CD14-positive monocyte (primary cell): ENCODE data around the gene UCN. TPM values are rescaled to one million over a fixed set of nuclear protein-coding genes. Genes with fewer than 3 reads are reported as not detected.

ENCODE experiments used
- DNase-seq, 3 donors: peaks; one replicate each; pipeline ENCODE4 v3.0.0-alpha.2; 2011 to 2022
- H2AFZ ChIP-seq: 2 replicates; pipeline ENCODE4 v1.6.0; 2012; ENCODE audit warnings: mild to moderate bottlenecking, low read depth, low read length, inconsistent platforms; ENCODE audit not compliant: insufficient read depth, poor library complexity, severe bottlenecking
- H3K27ac ChIP-seq, 2 donors: 1 replicate in 1 of 2; 2 replicates in 1 of 2; pipeline ENCODE4 v1.5.1; 2012 to 2013; ENCODE audit warnings: low read length in 2 of 2, control low read depth in 1 of 2, inconsistent platforms in 1 of 2, low read depth in 1 of 2, mild to moderate bottlenecking in 1 of 2
- H3K27me3 ChIP-seq, 2 donors: one replicate each; pipeline versions ENCODE4 v1.6.0 to v1.6.1; 2011 to 2013; ENCODE audit warnings: low read length in 2 of 2; ENCODE audit not compliant: control insufficient read depth in 2 of 2, insufficient read depth in 2 of 2
- H3K36me3 ChIP-seq, 2 donors: replicated peaks in 1 of 2; 1 replicate in 1 of 2; 2 replicates in 1 of 2; pipeline versions ENCODE4 v1.5.1 to v1.6.1; 2012 to 2013; ENCODE audit warnings: low read length in 2 of 2, control low read depth in 1 of 2, inconsistent platforms in 1 of 2, mild to moderate bottlenecking in 1 of 2; ENCODE audit not compliant: insufficient read depth in 2 of 2, control insufficient read depth in 1 of 2
- H3K4me1 ChIP-seq, 2 donors: 1 replicate in 1 of 2; 2 replicates in 1 of 2; pipeline versions ENCODE4 v1.5.1 to v1.6.1; 2012 to 2013; ENCODE audit warnings: low read length in 2 of 2, control low read depth in 1 of 2, inconsistent platforms in 1 of 2, mild to moderate bottlenecking in 1 of 2, moderate library complexity in 1 of 2; ENCODE audit not compliant: insufficient read depth in 2 of 2, control insufficient read depth in 1 of 2
- H3K4me2 ChIP-seq: replicated peaks from 2 replicates; pipeline ENCODE3; 2012; ENCODE audit warnings: low read length, moderate library complexity, mild to moderate bottlenecking; ENCODE audit not compliant: poor library complexity, severe bottlenecking; ENCODE audit errors: extremely low read depth
- H3K4me3 ChIP-seq, 3 experiments: fragments of 200-600 bp in 1 of 3; sonication (generic) in 1 of 3; replicated peaks in 1 of 3; 1 replicate in 2 of 3; 2 replicates in 1 of 3; pipeline ENCODE4 v1.5.1; 2011 to 2013; ENCODE audit warnings: low read length in 3 of 3, mild to moderate bottlenecking in 3 of 3, control low read depth in 2 of 3, low read depth in 2 of 3, inconsistent platforms in 1 of 3, moderate library complexity in 1 of 3
- H3K79me2 ChIP-seq: 2 replicates; pipeline ENCODE4 v1.6.0; 2012; ENCODE audit warnings: mild to moderate bottlenecking, control low read depth, inconsistent platforms, low read length, moderate library complexity; ENCODE audit not compliant: insufficient read depth
- H3K9ac ChIP-seq: 2 replicates; pipeline ENCODE4 v1.6.0; 2017; ENCODE audit warnings: low read length, mild to moderate bottlenecking; ENCODE audit not compliant: insufficient read depth, poor library complexity, severe bottlenecking
- H3K9me3 ChIP-seq, 2 donors: replicated peaks in 1 of 2; 1 replicate in 1 of 2; 2 replicates in 1 of 2; pipeline versions ENCODE4 v1.5.1 to v1.6.1; 2012 to 2013; ENCODE audit warnings: low read length in 2 of 2, control low read depth in 1 of 2; ENCODE audit not compliant: control insufficient read depth in 1 of 2, insufficient read depth in 1 of 2
- H4K20me1 ChIP-seq: 2 replicates; pipeline ENCODE4 v1.6.0; 2012; ENCODE audit warnings: mild to moderate bottlenecking, low read length, control low read depth, moderate library complexity; ENCODE audit not compliant: insufficient read depth
- H3K27ac Mint-ChIP-seq, 7 donors: one replicate each; pipeline ENCODE4 v1.8.0; 2020; ENCODE audit warnings: mild to moderate bottlenecking in 7 of 7, mixed read lengths in 7 of 7, moderate library complexity in 6 of 7, inconsistent platforms in 2 of 7
- H3K27me3 Mint-ChIP-seq, 3 donors: one replicate each; pipeline ENCODE4 v1.8.0; 2021 to 2022; ENCODE audit warnings: low read depth in 3 of 3, mild to moderate bottlenecking in 3 of 3, mixed read lengths in 3 of 3, moderate library complexity in 3 of 3, inconsistent platforms in 1 of 3
- H3K36me3 Mint-ChIP-seq, 2 donors: one replicate each; pipeline ENCODE4 v1.8.0; 2020; ENCODE audit warnings: mixed read lengths in 2 of 2, inconsistent platforms in 1 of 2, mild to moderate bottlenecking in 1 of 2
- H3K4me1 Mint-ChIP-seq: one replicate; pipeline ENCODE4 v1.8.0; 2020; ENCODE audit warnings: mild to moderate bottlenecking, mixed read lengths
- H3K4me3 Mint-ChIP-seq, 2 donors: one replicate each; pipeline ENCODE4 v1.8.0; 2020; ENCODE audit warnings: mild to moderate bottlenecking in 2 of 2, mixed read lengths in 2 of 2, moderate library complexity in 1 of 2
- H3K9me3 Mint-ChIP-seq, 7 donors: one replicate each; pipeline ENCODE4 v1.8.0; 2020 to 2022; ENCODE audit warnings: mixed read lengths in 7 of 7, mild to moderate bottlenecking in 6 of 7, moderate library complexity in 6 of 7, inconsistent platforms in 2 of 7
- WGBS: methylation state at CpG from one replicate; pipeline ENCODE4 v1.1.5; 2013; ENCODE audit warnings: missing lambda C conversion rate; ENCODE audit not compliant: insufficient coverage; 5-methylcytosine and 5-hydroxymethylcytosine counted together
- intact Hi-C, 2 donors: fragments of 100-400 bp; cut with micrococcal nuclease; formaldehyde crosslinking; loops; one replicate each; pipeline versions ENCODE4 v1.15.0 to v1.15.1; 2023
- polyA plus RNA-seq, 3 donors: library from polyadenylated mRNA; depleted of rRNA in 1 of 3; unstranded in 2 of 3; stranded (reverse) in 1 of 3; fragments of 300-500 nt in 2 of 3; fragments of >200 nt in 1 of 3; fragmentation: Illumina TruSeq in 2 of 3; gene quantifications; 1 replicate in 2 of 3; 2 replicates in 1 of 3; pipeline ENCODE4 v1.2.3, GENCODE V29; 2012 to 2021
- TF ChIP-seq, protein P1 (sequence below): fragments of 200-600 bp; IDR thresholded peaks from one replicate; pipeline ENCODE4 v1.8.0; 2022; ENCODE audit warnings: antibody characterized with exemption, mild to moderate bottlenecking

The UCN gene
- polyA plus RNA-seq, 3 donors: 0.39 to 2.2 (median 0.60) TPM

DNA sequence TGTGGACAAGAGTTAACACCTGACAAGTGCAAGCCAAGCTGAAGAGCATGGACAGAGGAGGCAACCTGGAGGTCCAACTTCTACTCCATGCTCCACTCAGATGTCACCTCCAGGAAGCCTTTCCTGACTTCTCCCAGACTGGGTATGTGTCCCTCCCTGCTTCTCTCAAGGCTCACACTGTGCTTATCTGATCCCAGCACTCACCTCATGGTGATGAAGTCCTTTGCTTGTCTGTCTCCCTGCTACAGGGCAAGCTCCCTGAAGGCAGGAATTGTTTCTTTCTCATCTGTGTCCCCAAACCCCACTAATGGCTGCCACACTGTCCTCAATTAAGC lies 42.7 kb downstream of the UCN start:
- Histone ChIP-seq H3K9me3 (peaks cover 0 to 36% of the 10 kb centered on the region in 2 donors), H3K79me2 (no peaks in the 10 kb centered on the region), H4K20me1 (no peaks in the 10 kb centered on the region), H3K9ac (no peak overlapping the region), H3K27me3 (peaks cover 51 to 61% of the 10 kb centered on the region in 2 donors), H3K4me2 (peak overlapping the region; percentile 96), H3K4me3 (peak overlapping the region in 1 of 3 experiments; percentile 74), H3K4me1 (peaks cover 26 to 38% of the 10 kb centered on the region in 2 donors), H2AFZ (no peak overlapping the region), H3K27ac (no peak overlapping the region), H3K36me3 (no peaks in the 10 kb centered on the region)
- Mint-ChIP-seq H3K27me3 (peaks cover 14 to 20% (median 15%) of the 10 kb centered on the region in 3 donors), H3K36me3 (peaks cover 10 to 22% of the 10 kb centered on the region in 2 donors), H3K9me3 (peaks cover 0 to 18% (median 13%) of the 10 kb centered on the region in 7 donors), H3K27ac (peak overlapping the region in 1 of 7 donors; percentile 20), H3K4me3 (peak overlapping the region; percentile 37 to 97), H3K4me1 (peaks cover 29% of the 10 kb centered on the region)
- TF ChIP-seq, protein P1, sequence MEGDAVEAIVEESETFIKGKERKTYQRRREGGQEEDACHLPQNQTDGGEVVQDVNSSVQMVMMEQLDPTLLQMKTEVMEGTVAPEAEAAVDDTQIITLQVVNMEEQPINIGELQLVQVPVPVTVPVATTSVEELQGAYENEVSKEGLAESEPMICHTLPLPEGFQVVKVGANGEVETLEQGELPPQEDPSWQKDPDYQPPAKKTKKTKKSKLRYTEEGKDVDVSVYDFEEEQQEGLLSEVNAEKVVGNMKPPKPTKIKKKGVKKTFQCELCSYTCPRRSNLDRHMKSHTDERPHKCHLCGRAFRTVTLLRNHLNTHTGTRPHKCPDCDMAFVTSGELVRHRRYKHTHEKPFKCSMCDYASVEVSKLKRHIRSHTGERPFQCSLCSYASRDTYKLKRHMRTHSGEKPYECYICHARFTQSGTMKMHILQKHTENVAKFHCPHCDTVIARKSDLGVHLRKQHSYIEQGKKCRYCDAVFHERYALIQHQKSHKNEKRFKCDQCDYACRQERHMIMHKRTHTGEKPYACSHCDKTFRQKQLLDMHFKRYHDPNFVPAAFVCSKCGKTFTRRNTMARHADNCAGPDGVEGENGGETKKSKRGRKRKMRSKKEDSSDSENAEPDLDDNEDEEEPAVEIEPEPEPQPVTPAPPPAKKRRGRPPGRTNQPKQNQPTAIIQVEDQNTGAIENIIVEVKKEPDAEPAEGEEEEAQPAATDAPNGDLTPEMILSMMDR: no peak
- intact Hi-C loops: no loop called here
- no peak for DNase-seq

DNA sequence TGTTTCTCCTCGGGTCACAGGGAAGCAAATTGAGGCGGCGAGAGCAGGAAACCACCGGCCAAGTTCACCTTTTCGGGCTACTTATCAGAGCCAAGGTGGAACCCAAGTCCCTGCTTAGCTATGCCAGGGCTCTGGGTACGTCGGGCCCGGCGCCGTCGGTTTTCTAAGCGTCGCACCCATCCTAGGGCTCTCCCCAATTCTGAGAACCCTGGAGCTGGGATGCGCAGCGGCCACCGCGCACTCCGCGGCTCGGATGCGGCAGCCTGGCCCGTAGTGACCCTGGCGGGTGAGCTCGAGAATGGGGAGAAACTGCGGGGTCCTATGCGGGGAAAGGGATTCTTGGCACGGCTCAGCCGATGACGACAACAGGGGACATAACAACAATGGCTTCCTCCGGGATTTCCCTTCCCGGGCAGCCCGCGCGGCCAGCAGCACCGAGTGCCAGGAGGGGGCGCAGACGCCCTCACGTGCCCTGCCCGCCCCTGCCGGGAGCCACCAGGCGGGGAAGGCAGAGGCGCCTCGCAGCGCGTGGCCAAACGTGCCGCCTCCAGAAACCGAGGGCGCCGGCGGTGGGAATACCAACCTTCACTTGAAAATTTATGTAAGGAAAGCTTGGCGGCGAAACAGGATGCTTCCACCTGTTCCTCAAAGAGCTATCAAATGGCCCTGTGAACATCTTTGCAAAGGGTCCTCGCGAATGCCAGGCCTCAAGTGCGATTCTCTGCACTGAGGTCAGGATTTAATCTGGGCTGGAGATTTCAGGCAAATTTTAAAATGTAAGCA lies 43.3 kb downstream of the UCN start:
- peak; percentile 58 to 87 (median 63) for DNase-seq
- Histone ChIP-seq H3K4me1 (peaks cover 26 to 38% of the 10 kb centered on the region in 2 donors), H3K4me2 (peak overlapping the region; percentile 96), H3K9ac (peak overlapping the region; percentile 19), H3K9me3 (peaks cover 0 to 36% of the 10 kb centered on the region in 2 donors), H3K79me2 (no peaks in the 10 kb centered on the region), H3K36me3 (no peaks in the 10 kb centered on the region), H3K4me3 (peak overlapping the region; percentile 24 to 74 (median 43)), H2AFZ (peak overlapping the region; percentile 84), H3K27me3 (peaks cover 57 to 64% of the 10 kb centered on the region in 2 donors), H4K20me1 (no peaks in the 10 kb centered on the region), H3K27ac (no peak overlapping the region)
- peaks cover 0 to 18% (median 13%) of the 10 kb centered on the region in 7 donors for H3K9me3 Mint-ChIP-seq
- 3% methylated on average over 55 of the region's 56 CpGs for WGBS
- peak overlapping the region in 2 of 7 donors; percentile 8 to 79 for H3K27ac Mint-ChIP-seq
- H3K4me1 Mint-ChIP-seq: peaks cover 29% of the 10 kb centered on the region
- H3K27me3 Mint-ChIP-seq: peaks cover 19 to 22% (median 19%) of the 10 kb centered on the region in 3 donors
- peaks cover 10 to 22% of the 10 kb centered on the region in 2 donors for H3K36me3 Mint-ChIP-seq
- TF ChIP-seq, protein P1: peak; percentile 53
- intact Hi-C loops: no loop called here
- H3K4me3 Mint-ChIP-seq: peak overlapping the region; percentile 81 to 97
